ENCODE data around the gene PPP1R3G.

The PPP1R3G gene

DNA sequence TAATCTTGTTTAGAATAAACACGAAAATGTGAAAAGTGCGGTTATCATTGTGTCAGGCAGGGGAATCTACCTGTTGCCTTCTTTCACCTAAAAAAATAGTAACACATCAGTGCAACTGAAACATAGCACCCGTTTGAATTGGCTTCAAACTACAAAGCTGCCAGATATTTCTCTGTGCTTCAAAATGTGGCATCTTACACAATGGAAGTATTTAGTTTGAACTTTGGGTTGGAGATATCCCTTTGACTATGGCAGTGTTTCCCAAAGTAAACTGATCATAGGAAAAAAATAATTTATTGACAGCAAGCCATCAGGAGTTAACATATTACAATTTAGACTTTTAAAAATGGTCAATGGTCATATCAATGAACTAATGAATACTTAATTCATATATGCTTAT lies 3.6 kb downstream of the PPP1R3G start:
- TF ChIP-seq TCF12 (IDR thresholded peaks at IDR 0.05; ENCODE audit: low read depth) (no peak), EGR1 (IDR thresholded peaks at IDR 0.05) (no peak)

- TF ChIP-seq CEBPB (IDR thresholded peaks at IDR 0.05) (no peak), TEAD4 (IDR thresholded peaks at IDR 0.05) (no peak)
These were observed 4.6 kb downstream of the PPP1R3G start for GRCh38 chr6:5089481-5090438.

DNA sequence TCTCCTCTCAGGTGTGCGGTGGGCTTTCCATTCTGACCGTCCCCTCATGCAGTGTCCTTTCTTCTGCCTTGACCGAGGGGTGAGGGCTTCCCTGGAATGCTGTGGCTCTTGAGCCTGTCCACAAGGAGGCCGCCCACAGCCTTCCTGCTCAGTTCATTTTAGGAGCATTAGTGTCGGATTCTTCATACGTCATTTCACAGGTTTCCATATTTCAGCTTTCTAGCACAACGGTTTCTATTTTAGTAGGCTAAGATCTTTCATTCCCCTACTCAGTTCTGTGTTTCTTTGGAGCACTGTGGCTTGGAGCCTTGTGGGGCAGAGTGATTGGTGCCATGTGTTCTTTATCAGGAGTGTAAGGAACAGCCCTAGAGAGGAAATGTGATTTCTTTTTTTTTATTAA lies 5.5 kb downstream of the PPP1R3G start:
- no peak for TF ChIP-seq EP300 (IDR thresholded peaks at IDR 0.05; ENCODE audit: borderline replicate concordance)
- no peak for TF ChIP-seq TEAD4 (IDR thresholded peaks at IDR 0.05)
- no peak for TF ChIP-seq CREB1 (IDR thresholded peaks at IDR 0.05; ENCODE audit: low read depth)
- no peak for TF ChIP-seq RAD21 (IDR thresholded peaks at IDR 0.05; ENCODE audit: low read depth)
- no peak for TF ChIP-seq REST (IDR thresholded peaks at IDR 0.05; ENCODE audit: low read depth)
- TF ChIP-seq, protein P1, sequence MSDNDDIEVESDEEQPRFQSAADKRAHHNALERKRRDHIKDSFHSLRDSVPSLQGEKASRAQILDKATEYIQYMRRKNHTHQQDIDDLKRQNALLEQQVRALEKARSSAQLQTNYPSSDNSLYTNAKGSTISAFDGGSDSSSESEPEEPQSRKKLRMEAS (IDR thresholded peaks at IDR 0.05): no peak
- TF ChIP-seq FOXM1 (IDR thresholded peaks at IDR 0.05; ENCODE audit: borderline replicate concordance, low read depth): no peak
- TF ChIP-seq TAF1 (IDR thresholded peaks at IDR 0.05; ENCODE audit: low read depth): no peak
- TF ChIP-seq ZBTB7A (IDR thresholded peaks at IDR 0.05; ENCODE audit: low read depth): no peak
- TF ChIP-seq EGR1 (IDR thresholded peaks at IDR 0.05): no peak
- TF ChIP-seq, protein P2, sequence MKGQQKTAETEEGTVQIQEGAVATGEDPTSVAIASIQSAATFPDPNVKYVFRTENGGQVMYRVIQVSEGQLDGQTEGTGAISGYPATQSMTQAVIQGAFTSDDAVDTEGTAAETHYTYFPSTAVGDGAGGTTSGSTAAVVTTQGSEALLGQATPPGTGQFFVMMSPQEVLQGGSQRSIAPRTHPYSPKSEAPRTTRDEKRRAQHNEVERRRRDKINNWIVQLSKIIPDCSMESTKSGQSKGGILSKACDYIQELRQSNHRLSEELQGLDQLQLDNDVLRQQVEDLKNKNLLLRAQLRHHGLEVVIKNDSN (IDR thresholded peaks at IDR 0.05): no peak
- no peak for TF ChIP-seq YY1 (IDR thresholded peaks at IDR 0.05; ENCODE audit: low read depth)
- TF ChIP-seq CEBPB (IDR thresholded peaks at IDR 0.05): no peak
- TF ChIP-seq TCF12 (IDR thresholded peaks at IDR 0.05; ENCODE audit: low read depth): no peak
- TF ChIP-seq NFIC (IDR thresholded peaks at IDR 0.05): no peak

DNA sequence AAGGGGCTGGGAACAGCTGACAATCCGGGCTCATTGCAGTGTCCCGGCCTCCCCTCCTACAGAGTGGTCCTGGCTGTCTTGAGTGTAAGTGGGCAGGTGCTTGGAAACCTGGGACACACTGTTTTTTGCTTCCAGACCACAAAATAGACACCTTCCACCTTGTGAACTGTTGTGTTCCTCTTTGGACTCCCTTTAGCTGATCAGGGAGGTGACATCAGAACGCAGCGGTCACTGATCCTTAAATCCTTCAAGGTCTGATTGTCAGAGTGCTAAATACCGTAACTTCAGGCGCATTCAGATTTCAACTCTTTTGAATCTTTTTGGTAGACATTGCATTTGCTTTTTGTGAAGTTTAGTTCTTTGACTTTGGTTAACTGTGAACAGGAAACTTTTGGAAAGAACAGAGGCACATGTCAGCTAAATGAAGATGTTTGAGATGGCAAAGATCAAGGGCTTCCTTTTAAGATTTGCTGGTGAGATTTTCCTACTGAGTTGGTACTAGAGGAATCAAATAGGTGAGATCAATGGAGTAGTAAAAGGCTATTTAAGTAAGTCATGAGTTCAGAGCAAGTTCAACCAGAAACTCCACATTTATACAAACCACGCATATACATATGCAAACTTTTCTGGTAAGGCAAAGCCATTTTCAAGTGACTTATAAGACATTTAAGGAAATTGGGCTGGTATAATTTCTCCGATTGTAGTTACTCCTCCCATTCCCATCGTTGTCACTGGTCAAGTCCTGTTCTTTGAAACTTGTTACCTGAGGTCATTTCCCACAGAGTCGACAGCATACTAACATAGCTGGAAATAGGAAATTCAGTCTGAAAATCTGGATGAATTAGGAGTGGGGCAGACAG lies 6.3 kb downstream of the PPP1R3G start:
- TF ChIP-seq CEBPB (IDR thresholded peaks at IDR 0.05): no peak
- TF ChIP-seq TAF1 (IDR thresholded peaks at IDR 0.05; ENCODE audit: low read depth): no peak
- TF ChIP-seq REST (IDR thresholded peaks at IDR 0.05; ENCODE audit: low read depth): no peak
- no peak for TF ChIP-seq EGR1 (IDR thresholded peaks at IDR 0.05)
- no peak for TF ChIP-seq NFIC (IDR thresholded peaks at IDR 0.05)
- TF ChIP-seq TEAD4 (IDR thresholded peaks at IDR 0.05): no peak
- TF ChIP-seq RAD21 (IDR thresholded peaks at IDR 0.05; ENCODE audit: low read depth): no peak
- TF ChIP-seq FOXM1 (IDR thresholded peaks at IDR 0.05; ENCODE audit: borderline replicate concordance, low read depth): no peak
- TF ChIP-seq CREB1 (IDR thresholded peaks at IDR 0.05; ENCODE audit: low read depth): no peak
- TF ChIP-seq, protein P1 (IDR thresholded peaks at IDR 0.05): no peak
- TF ChIP-seq ZBTB7A (IDR thresholded peaks at IDR 0.05; ENCODE audit: low read depth): no peak
- no peak for TF ChIP-seq TCF12 (IDR thresholded peaks at IDR 0.05; ENCODE audit: low read depth)
- no peak for TF ChIP-seq EP300 (IDR thresholded peaks at IDR 0.05; ENCODE audit: borderline replicate concordance)
- TF ChIP-seq, protein P2 (IDR thresholded peaks at IDR 0.05): no peak
- TF ChIP-seq YY1 (IDR thresholded peaks at IDR 0.05; ENCODE audit: low read depth): no peak

GRCh38 chr6:5093231-5094015 lies 8.3 kb downstream of the PPP1R3G start:
- no peak for TF ChIP-seq CREB1 (IDR thresholded peaks at IDR 0.05; ENCODE audit: low read depth)
- no peak for TF ChIP-seq FOXM1 (IDR thresholded peaks at IDR 0.05; ENCODE audit: borderline replicate concordance, low read depth)
- TF ChIP-seq TAF1 (IDR thresholded peaks at IDR 0.05; ENCODE audit: low read depth): no peak
